ENCODE measurements around the gene CALD1.

GRCh38 chr7:134901389-134902020 lies 122.1 kb downstream of the CALD1 start:
- TF ChIP-seq CTCF (conservative IDR thresholded peaks at IDR 0.05; ENCODE audit: low read depth in 2 of 2) (no peak), POLR2AphosphoS5 (IDR thresholded peaks at IDR 0.05; ENCODE audit: low read depth) (no peak), EZH2 (IDR thresholded peaks at IDR 0.05; ENCODE audit: low read depth, unreplicated experiment) (no peak), JUNB (IDR thresholded peaks at IDR 0.05; ENCODE audit: unreplicated experiment) (no peak), REST (IDR thresholded peaks at IDR 0.05; ENCODE audit: unreplicated experiment) (no peak), ETS1 (IDR thresholded peaks at IDR 0.05) (no peak)

Data from GM23338 (cell line).